ENCODE measurements around the gene IFNA8. TPM values are rescaled to one million over a fixed set of nuclear protein-coding genes. Genes with fewer than 3 reads are reported as not detected.

Gene IFNA8
- not detected in 2 replicates for total RNA-seq

DNA sequence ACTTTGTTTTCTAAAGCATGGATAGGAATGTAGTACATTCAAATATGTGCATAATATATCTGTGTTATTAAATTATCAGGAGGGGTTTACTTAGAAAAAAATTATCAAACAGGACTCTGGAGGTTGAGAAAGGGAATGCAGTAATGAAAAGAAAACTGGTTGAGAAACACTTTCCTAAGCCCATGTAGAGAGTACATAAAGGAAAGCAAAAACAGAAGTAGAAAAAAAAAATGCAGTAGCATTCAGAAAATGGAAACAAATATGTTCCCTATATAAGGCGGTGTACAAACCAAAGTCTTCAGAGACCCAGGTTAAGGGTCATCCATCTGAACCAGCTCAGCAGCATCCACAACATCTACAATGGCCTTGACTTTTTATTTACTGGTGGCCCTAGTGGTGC, at the start of gene IFNA8:
IFNA8 (plus strand) TSS at position 301 of the 400 bp plus-strand sequence; CDS start at position 361, 60 bp downstream.

GRCh38 chr9:21367957-21368356, 41.0 kb upstream of the IFNA8 start, which contains the start of gene IFNA13:
TSS of gene IFNA13 (minus strand) at chr9:21368057. CDS start at chr9:21368010, 47 bp downstream.

GRCh38 chr9:21385131-21385670, 23.7 kb upstream of the IFNA8 start, which contains the start of gene IFNA2:
TSS of gene IFNA2 (minus strand) at chr9:21385398. CDS start at chr9:21385329, 69 bp downstream.

DNA sequence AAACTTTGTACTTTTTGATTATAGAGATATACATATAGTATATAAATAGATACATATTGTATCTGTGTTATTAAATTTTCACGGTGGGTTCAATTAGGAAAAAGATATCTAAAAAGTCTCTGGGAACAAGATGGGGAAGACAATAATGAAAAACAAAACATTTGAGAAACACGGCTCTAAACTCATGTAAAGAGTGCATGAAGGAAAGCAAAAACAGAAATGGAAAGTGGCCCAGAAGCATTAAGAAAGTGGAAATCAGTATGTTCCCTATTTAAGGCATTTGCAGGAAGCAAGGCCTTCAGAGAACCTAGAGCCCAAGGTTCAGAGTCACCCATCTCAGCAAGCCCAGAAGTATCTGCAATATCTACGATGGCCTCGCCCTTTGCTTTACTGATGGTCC, 31.2 kb downstream of the IFNA8 start, which contains the start of gene IFNA1:
IFNA1 (plus strand) TSS at position 301 of the 400 bp plus-strand sequence; CDS start at position 370, 69 bp downstream.

Other genes starting within 250 kb of the IFNA8 start
- not detected in 2 replicates for gene IFNA21, start 242.5 kb upstream of the IFNA8 start, total RNA-seq
- not detected in 2 replicates for gene IFNA4, start 221.5 kb upstream of the IFNA8 start, total RNA-seq
- gene IFNA7, start 206.9 kb upstream of the IFNA8 start, total RNA-seq: not detected in 2 replicates
- gene IFNA10, start 202.0 kb upstream of the IFNA8 start, total RNA-seq: not detected in 2 replicates
- not detected in 2 replicates for gene IFNA16, start 191.8 kb upstream of the IFNA8 start, total RNA-seq
- not detected in 2 replicates for gene IFNA17, start 180.9 kb upstream of the IFNA8 start, total RNA-seq
- gene IFNA14, start 169.1 kb upstream of the IFNA8 start, total RNA-seq: not detected in 2 replicates
- not detected in 2 replicates for gene IFNA5, start 103.8 kb upstream of the IFNA8 start, total RNA-seq
- gene KLHL9, start 73.7 kb upstream of the IFNA8 start, total RNA-seq: 46.5 and 57.7 TPM in 2 replicates
- 0.22 TPM in 1 of 2 replicates, not detected in the other for gene IFNA6, start 58.2 kb upstream of the IFNA8 start, total RNA-seq
- gene IFNA13, start 41.1 kb upstream of the IFNA8 start, total RNA-seq: not detected in 2 replicates
- not detected in 2 replicates for gene IFNA2, start 23.7 kb upstream of the IFNA8 start, total RNA-seq
- not detected in 2 replicates for gene IFNA1, start 31.3 kb downstream of the IFNA8 start, total RNA-seq
- gene IFNE, start 73.2 kb downstream of the IFNA8 start, total RNA-seq: 4.7 and 5.5 TPM in 2 replicates